ENCODE results near the gene GGACT. TPM values are rescaled to one million over a fixed set of nuclear protein-coding genes. Genes with fewer than 3 reads are reported as not detected.
"Not testable (repeated sequence)": the region's sequence is repeated elsewhere in the genome, so short reads cannot be mapped to it uniquely, and the experiment has no call there.

The GGACT gene
- total RNA-seq, 4 donors from 2014 or later: 0.74 to 1.9 (median 1.5) TPM

- Histone ChIP-seq H3K4me3 (no peak overlapping the region), H3K27me3 (no peaks in the 10 kb centered on the region), H3K36me3 (peaks cover 0 to 48% of the 10 kb centered on the region in 2 donors), H3K9me3 (no peaks in the 10 kb centered on the region), H3K27ac (no peak overlapping the region), H3K4me1 (no peaks in the 10 kb centered on the region)
- ATAC-seq: no peak
- no peak for TF ChIP-seq POLR2A (IDR thresholded peaks at IDR 0.05)
- WGBS, 2 donors (ENCODE audit: low coverage in 1 of 2): 87 to 92% methylated on average over 2 to 4 of the region's 4 CpGs
Measured at GRCh38 chr13:100620792-100621191, 32.2 kb upstream of the GGACT start.

DNA sequence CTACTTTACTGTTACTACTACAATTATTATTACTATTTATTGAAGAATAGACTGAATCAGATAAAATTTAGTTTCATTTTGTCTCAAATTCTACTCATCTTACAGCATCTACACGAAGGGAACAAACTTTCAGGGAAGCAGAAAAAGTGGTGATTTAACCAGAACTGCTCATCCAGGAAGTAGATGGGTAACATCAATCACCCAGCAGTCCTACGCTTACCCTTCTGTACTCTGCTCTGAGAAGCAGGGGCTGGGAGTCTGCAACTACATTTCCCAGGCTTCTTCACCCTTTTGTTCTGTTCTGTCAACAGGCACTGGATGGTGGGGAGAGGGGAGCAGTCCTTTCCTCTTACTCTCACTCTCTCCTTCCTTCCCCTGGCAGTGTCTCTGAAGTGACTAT, 31.4 kb upstream of the GGACT start:
- H3K27ac ChIP-seq: no peak overlapping the region
- no peaks in the 10 kb centered on the region for H3K27me3 ChIP-seq
- 74 to 100% methylated on average over 2 of the region's 2 CpGs for WGBS, 2 donors (ENCODE audit: low coverage in 1 of 2)
- no peaks in the 10 kb centered on the region for H3K9me3 ChIP-seq
- H3K4me3 ChIP-seq: no peak overlapping the region
- no peak for TF ChIP-seq POLR2A (IDR thresholded peaks at IDR 0.05)
- no peak for TF ChIP-seq EP300 (IDR thresholded peaks at IDR 0.05)
- no peaks in the 10 kb centered on the region for H3K4me1 ChIP-seq
- ATAC-seq: no peak
- H3K36me3 ChIP-seq: peaks cover 0 to 40% of the 10 kb centered on the region in 2 donors

DNA sequence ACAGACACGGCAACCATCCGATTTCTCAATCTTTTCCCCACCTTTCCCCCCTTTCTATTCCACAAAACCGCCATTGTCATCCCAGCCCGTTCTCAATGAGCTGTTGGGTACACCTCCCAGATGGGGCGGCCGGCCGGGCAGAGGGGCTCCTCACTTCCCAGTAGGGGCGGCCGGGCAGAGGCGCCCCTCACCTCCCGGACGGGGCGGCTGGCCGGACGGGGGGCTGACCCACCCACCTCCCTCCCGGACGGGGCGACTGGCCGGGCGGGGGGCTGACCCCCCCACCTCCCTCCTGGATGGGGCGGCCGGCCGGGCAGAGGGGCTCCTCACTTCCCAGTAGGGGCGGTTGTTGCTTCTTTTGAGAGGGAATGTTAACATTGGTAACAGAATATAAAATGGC, 30.3 kb upstream of the GGACT start:
- H3K4me1 ChIP-seq, H3K27ac ChIP-seq, H3K4me3 ChIP-seq, H3K9me3 ChIP-seq, H3K27me3 ChIP-seq, ATAC-seq: not testable (repeated sequence)
- peaks cover 0 to 29% of the 10 kb centered on the region in 2 donors for H3K36me3 ChIP-seq
- no CpG with 5 or more reads among the region's 24 CpGs for WGBS, 2 donors (ENCODE audit: low coverage in 1 of 2)

DNA sequence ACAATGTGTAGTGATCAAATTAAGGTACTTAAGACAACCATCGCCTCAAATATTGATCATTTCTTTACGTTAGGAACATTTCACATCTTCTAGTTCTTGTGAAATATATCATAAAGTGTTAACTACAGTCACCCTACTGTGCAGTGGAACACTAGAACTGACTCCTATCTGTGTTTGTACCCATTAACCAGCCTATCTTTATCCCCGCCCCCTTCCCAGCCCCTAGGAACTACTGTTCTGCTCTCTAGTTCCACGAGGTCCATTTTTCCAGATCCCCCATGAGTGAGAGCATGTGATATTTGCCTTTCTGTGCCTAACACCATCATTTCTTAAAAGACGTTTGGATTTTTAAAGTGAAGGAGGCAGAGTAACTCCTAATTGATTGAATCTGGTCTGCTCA, 24.4 kb upstream of the GGACT start:
- H3K27me3 ChIP-seq: no peaks in the 10 kb centered on the region
- no peaks in the 10 kb centered on the region for H3K9me3 ChIP-seq
- ATAC-seq: no peak
- H3K27ac ChIP-seq: no peak overlapping the region
- no peak overlapping the region for H3K4me3 ChIP-seq
- no peak for TF ChIP-seq POLR2A (IDR thresholded peaks at IDR 0.05)
- TF ChIP-seq EP300 (IDR thresholded peaks at IDR 0.05): no peak
- TF ChIP-seq POLR2AphosphoS5 (IDR thresholded peaks at IDR 0.05): no peak
- TF ChIP-seq CTCF (IDR thresholded peaks at IDR 0.05): no peak
- 82% methylated on average over 5 of the region's 5 CpGs for WGBS, 2 donors (ENCODE audit: low coverage in 1 of 2)
- H3K4me1 ChIP-seq: peaks cover 0 to 5% (median 0%) of the 10 kb centered on the region in 3 donors
- H3K36me3 ChIP-seq: peaks cover 0 to 26% of the 10 kb centered on the region in 2 donors

GRCh38 chr13:100611678-100612492, 23.3 kb upstream of the GGACT start:
- H3K4me1 ChIP-seq: peaks cover 0 to 5% (median 0%) of the 10 kb centered on the region in 3 donors
- no peaks in the 10 kb centered on the region for H3K27me3 ChIP-seq
- H3K4me3 ChIP-seq: no peak overlapping the region
- peaks cover 0 to 28% of the 10 kb centered on the region in 2 donors for H3K36me3 ChIP-seq
- WGBS, 2 donors (ENCODE audit: low coverage in 1 of 2): 25 to 47% methylated on average over 2 to 4 of the region's 9 CpGs
- no peak for ATAC-seq
- TF ChIP-seq CTCF (IDR thresholded peaks at IDR 0.05): no peak
- TF ChIP-seq POLR2AphosphoS5 (IDR thresholded peaks at IDR 0.05): peak; percentile 28
- TF ChIP-seq POLR2A (IDR thresholded peaks at IDR 0.05): no peak
- no peaks in the 10 kb centered on the region for H3K9me3 ChIP-seq
- no peak overlapping the region for H3K27ac ChIP-seq

DNA sequence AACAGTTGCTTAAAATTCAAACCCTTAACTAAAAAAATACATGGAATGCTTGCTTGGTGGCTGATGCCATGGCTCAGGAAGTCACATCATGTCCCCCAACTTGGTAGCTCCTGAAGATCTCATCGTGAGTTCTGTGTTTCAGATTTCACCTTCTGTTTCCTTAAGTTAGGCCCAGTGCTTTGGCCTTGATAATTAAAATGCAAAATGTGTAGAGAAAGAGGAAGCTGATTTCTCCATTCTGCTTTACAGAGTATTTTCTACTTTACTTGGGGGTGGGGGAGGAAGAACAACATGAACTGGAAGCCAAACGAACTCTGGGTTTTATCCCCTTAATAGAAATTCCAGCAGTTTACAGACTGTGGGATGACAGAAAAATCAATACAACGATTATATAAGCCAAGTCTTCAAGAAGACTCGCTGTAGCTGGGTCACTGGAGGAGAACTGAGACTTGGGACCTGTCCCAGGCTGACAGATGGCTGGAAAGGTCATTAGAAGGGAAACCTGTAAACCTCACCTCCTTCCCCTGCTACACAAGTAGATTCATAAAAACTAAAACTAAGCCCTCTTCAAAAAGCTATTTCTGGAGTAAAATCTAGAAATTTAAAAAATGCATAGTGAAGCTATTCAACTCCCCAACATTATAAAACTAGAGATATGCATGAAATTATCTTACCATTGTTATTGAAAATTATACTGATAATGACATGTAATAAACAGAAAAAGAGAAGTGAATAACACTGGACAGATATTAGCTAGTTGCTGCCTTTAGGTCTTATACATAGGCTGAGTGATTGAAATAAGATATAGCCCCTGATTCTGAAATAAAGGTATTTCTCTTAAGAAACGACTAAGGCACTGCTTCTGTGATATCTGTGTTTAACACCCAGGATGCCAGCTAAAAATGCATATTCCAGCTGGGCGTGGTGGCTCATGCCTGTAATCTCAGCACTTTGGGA, 22.1 kb upstream of the GGACT start:
- no peak for TF ChIP-seq POLR2A (IDR thresholded peaks at IDR 0.05)
- TF ChIP-seq CTCF (IDR thresholded peaks at IDR 0.05): no peak
- TF ChIP-seq POLR2AphosphoS5 (IDR thresholded peaks at IDR 0.05): no peak
- TF ChIP-seq EP300 (IDR thresholded peaks at IDR 0.05): no peak
- no peaks in the 10 kb centered on the region for H3K27me3 ChIP-seq
- H3K27ac ChIP-seq: no peak overlapping the region
- H3K4me1 ChIP-seq: peaks cover 0 to 5% (median 0%) of the 10 kb centered on the region in 3 donors
- H3K36me3 ChIP-seq: peaks cover 0 to 40% of the 10 kb centered on the region in 2 donors
- no peak for ATAC-seq
- no peaks in the 10 kb centered on the region for H3K9me3 ChIP-seq
- WGBS, 2 donors (ENCODE audit: low coverage in 1 of 2): 49 to 66% methylated on average over 5 to 6 of the region's 6 CpGs
- H3K4me3 ChIP-seq: no peak overlapping the region

Measured in gastroesophageal sphincter (tissue), 4 donors.